Stimulated activated effector memory CD8-positive, alpha-beta T cell treated with anti-CD3 and anti-CD28 coated beads, Interleukin-12 subunit alpha, Interleukin-12 subunit beta, amount 100 ng/mL, for 72 hours (primary cell): ENCODE results near the gene CHRNG.

Source experiments
- ATAC-seq: fragments of 150-1000 bp; cut with Tn5 transposase; 2 replicates; pipeline ENCODE4 v1.10.0; 2021
- DNase-seq, 2 donors: peaks; one replicate each; pipeline ENCODE4 v3.0.0; 2021 to 2022; ENCODE audit warnings: low spot score in 2 of 2
- H3K27ac Mint-ChIP-seq: one replicate; pipeline ENCODE4 v1.8.0; 2022; ENCODE audit warnings: mild to moderate bottlenecking, mixed read lengths
- H3K36me3 Mint-ChIP-seq: one replicate; pipeline ENCODE4 v1.8.0; 2022; ENCODE audit warnings: mild to moderate bottlenecking, mixed read lengths
- H3K4me1 Mint-ChIP-seq: one replicate; pipeline ENCODE4 v1.8.0; 2022; ENCODE audit warnings: mixed read lengths
- H3K4me3 Mint-ChIP-seq: one replicate; pipeline ENCODE4 v1.8.0; 2022; ENCODE audit warnings: mild to moderate bottlenecking, mixed read lengths
- H3K9me3 Mint-ChIP-seq: one replicate; pipeline ENCODE4 v1.8.0; 2022; ENCODE audit warnings: mixed read lengths

CHRNG gene

GRCh38 chr2:232502511-232502910 lies 37.0 kb upstream of the CHRNG start:
- Mint-ChIP-seq H3K4me3 (peak overlapping the region; percentile 60), H3K9me3 (no peaks in the 10 kb centered on the region), H3K27ac (no peak overlapping the region), H3K4me1 (peaks cover 17% of the 10 kb centered on the region), H3K36me3 (no peaks in the 10 kb centered on the region)
- no peak for DNase-seq
- no peak for ATAC-seq

- H3K9me3 Mint-ChIP-seq: no peaks in the 10 kb centered on the region
- no peaks in the 10 kb centered on the region for H3K36me3 Mint-ChIP-seq
- ATAC-seq: peak; percentile 26
- no peak overlapping the region for H3K27ac Mint-ChIP-seq
- DNase-seq: peak in 1 of 2 donors; percentile 32
- H3K4me3 Mint-ChIP-seq: peak overlapping the region; percentile 60
- peaks cover 17% of the 10 kb centered on the region for H3K4me1 Mint-ChIP-seq
These were observed 36.3 kb upstream of the CHRNG start for GRCh38 chr2:232502911-232503808.

- Mint-ChIP-seq H3K9me3 (no peaks in the 10 kb centered on the region), H3K27ac (no peak overlapping the region), H3K4me1 (peaks cover 17% of the 10 kb centered on the region), H3K36me3 (no peaks in the 10 kb centered on the region), H3K4me3 (peak overlapping the region; percentile 60)
- no peak for DNase-seq
- ATAC-seq: no peak
These were observed 35.6 kb upstream of the CHRNG start for GRCh38 chr2:232503809-232504323.

GRCh38 chr2:232504438-232504837 lies 35.1 kb upstream of the CHRNG start:
- no peak overlapping the region for H3K27ac Mint-ChIP-seq

GRCh38 chr2:232505856-232506255 lies 33.6 kb upstream of the CHRNG start:
- no peak for ATAC-seq
- no peaks in the 10 kb centered on the region for H3K36me3 Mint-ChIP-seq
- H3K4me1 Mint-ChIP-seq: peaks cover 17% of the 10 kb centered on the region
- H3K4me3 Mint-ChIP-seq: no peak overlapping the region
- H3K27ac Mint-ChIP-seq: no peak overlapping the region
- no peak for DNase-seq
- H3K9me3 Mint-ChIP-seq: no peaks in the 10 kb centered on the region

More at GRCh38 chr2:232504438-232504837, 35.1 kb upstream of the CHRNG start:
- no peaks in the 10 kb centered on the region for H3K36me3 Mint-ChIP-seq
- ATAC-seq: no peak
- H3K4me3 Mint-ChIP-seq: peak overlapping the region; percentile 60
- peaks cover 17% of the 10 kb centered on the region for H3K4me1 Mint-ChIP-seq
- DNase-seq: no peak
- H3K9me3 Mint-ChIP-seq: no peaks in the 10 kb centered on the region

GRCh38 chr2:232506709-232507108 lies 32.8 kb upstream of the CHRNG start:
- H3K36me3 Mint-ChIP-seq: no peaks in the 10 kb centered on the region
- peaks cover 17% of the 10 kb centered on the region for H3K4me1 Mint-ChIP-seq

GRCh38 chr2:232508251-232508650 lies 31.2 kb upstream of the CHRNG start:
- Mint-ChIP-seq H3K4me3 (no peak overlapping the region), H3K36me3 (no peaks in the 10 kb centered on the region)
- ATAC-seq: no peak

More at GRCh38 chr2:232506709-232507108, 32.8 kb upstream of the CHRNG start:
- no peak overlapping the region for H3K27ac Mint-ChIP-seq
- DNase-seq: no peak
- H3K9me3 Mint-ChIP-seq: no peaks in the 10 kb centered on the region
- ATAC-seq: no peak
- H3K4me3 Mint-ChIP-seq: no peak overlapping the region

GRCh38 chr2:232511336-232511890 lies 28.1 kb upstream of the CHRNG start:
- Mint-ChIP-seq H3K9me3 (no peaks in the 10 kb centered on the region), H3K36me3 (no peaks in the 10 kb centered on the region), H3K27ac (no peak overlapping the region), H3K4me3 (no peak overlapping the region), H3K4me1 (no peaks in the 10 kb centered on the region)
- ATAC-seq (no peak), DNase-seq (no peak)

More at GRCh38 chr2:232508251-232508650, 31.2 kb upstream of the CHRNG start:
- Mint-ChIP-seq H3K4me1 (peaks cover 11% of the 10 kb centered on the region), H3K27ac (no peak overlapping the region), H3K9me3 (no peaks in the 10 kb centered on the region)
- no peak for DNase-seq

GRCh38 chr2:232512602-232513001 lies 26.9 kb upstream of the CHRNG start:
- Mint-ChIP-seq H3K4me1 (no peaks in the 10 kb centered on the region), H3K27ac (no peak overlapping the region), H3K9me3 (no peaks in the 10 kb centered on the region), H3K4me3 (no peak overlapping the region), H3K36me3 (no peaks in the 10 kb centered on the region)
- DNase-seq (no peak), ATAC-seq (no peak)

GRCh38 chr2:232513353-232513752 lies 26.1 kb upstream of the CHRNG start:
- Mint-ChIP-seq H3K4me1 (no peaks in the 10 kb centered on the region), H3K4me3 (no peak overlapping the region), H3K27ac (no peak overlapping the region), H3K9me3 (no peaks in the 10 kb centered on the region), H3K36me3 (no peaks in the 10 kb centered on the region)
- ATAC-seq (no peak), DNase-seq (no peak)

- ATAC-seq (no peak), DNase-seq (no peak)
- no peaks in the 10 kb centered on the region for H3K36me3 Mint-ChIP-seq
- no peak overlapping the region for H3K4me3 Mint-ChIP-seq
- H3K27ac Mint-ChIP-seq: no peak overlapping the region
- no peaks in the 10 kb centered on the region for H3K4me1 Mint-ChIP-seq
- H3K9me3 Mint-ChIP-seq: no peaks in the 10 kb centered on the region
These were observed 23.9 kb upstream of the CHRNG start for GRCh38 chr2:232515639-232516038.

- Mint-ChIP-seq H3K9me3 (no peaks in the 10 kb centered on the region), H3K27ac (no peak overlapping the region), H3K36me3 (peaks cover 4% of the 10 kb centered on the region), H3K4me1 (peaks cover 4% of the 10 kb centered on the region), H3K4me3 (no peak overlapping the region)
- ATAC-seq (no peak), DNase-seq (no peak)
These were observed 22.9 kb upstream of the CHRNG start for GRCh38 chr2:232516551-232516950.

GRCh38 chr2:232518844-232519243 lies 20.6 kb upstream of the CHRNG start:
- Mint-ChIP-seq H3K9me3 (no peaks in the 10 kb centered on the region), H3K27ac (no peak overlapping the region), H3K4me1 (peaks cover 11% of the 10 kb centered on the region), H3K36me3 (peaks cover 5% of the 10 kb centered on the region), H3K4me3 (no peak overlapping the region)
- ATAC-seq: no peak
- DNase-seq: no peak

GRCh38 chr2:232519581-232520438 lies 19.7 kb upstream of the CHRNG start, which contains the start of gene PRSS56:
PRSS56 (plus strand) TSS chr2:232520388; CDS start chr2:232520599, 211 bp downstream.
- no peak for DNase-seq
- H3K4me1 Mint-ChIP-seq: peaks cover 11% of the 10 kb centered on the region
- H3K4me3 Mint-ChIP-seq: peak within 1 kb of the TSS; percentile 53
- H3K27ac Mint-ChIP-seq: no peak within 1 kb of the TSS
- peaks cover 5% of the 10 kb centered on the region for H3K36me3 Mint-ChIP-seq
- ATAC-seq: no peak
- no peaks in the 10 kb centered on the region for H3K9me3 Mint-ChIP-seq

- no peak overlapping the region for H3K27ac Mint-ChIP-seq
- peaks cover 5% of the 10 kb centered on the region for H3K36me3 Mint-ChIP-seq
- H3K9me3 Mint-ChIP-seq: no peaks in the 10 kb centered on the region
- DNase-seq (no peak), ATAC-seq (no peak)
- H3K4me1 Mint-ChIP-seq: peaks cover 11% of the 10 kb centered on the region
- H3K4me3 Mint-ChIP-seq: no peak overlapping the region
These were observed 19.0 kb upstream of the CHRNG start for GRCh38 chr2:232520489-232520888.
